ENCODE measurements around the gene DSCAM.

- TF ChIP-seq CTCF (IDR thresholded peaks at IDR 0.05): no peak
- TF ChIP-seq POLR2A (IDR thresholded peaks at IDR 0.05): no peak
These were observed 658.9 kb downstream of the DSCAM start for GRCh38 chr21:40187946-40188654.
